ENCODE results near the gene MRPL1. TPM values are rescaled to one million over a fixed set of nuclear protein-coding genes. Genes with fewer than 3 reads are reported as not detected.
"Not testable (repeated sequence)": the region's sequence is repeated elsewhere in the genome, so short reads cannot be mapped to it uniquely, and the experiment has no call there.

Gene MRPL1
- polyA plus RNA-seq, 2 of the 4 experiments (the other 2 are of a cell fraction) = 24.6 to 62.3 TPM

DNA sequence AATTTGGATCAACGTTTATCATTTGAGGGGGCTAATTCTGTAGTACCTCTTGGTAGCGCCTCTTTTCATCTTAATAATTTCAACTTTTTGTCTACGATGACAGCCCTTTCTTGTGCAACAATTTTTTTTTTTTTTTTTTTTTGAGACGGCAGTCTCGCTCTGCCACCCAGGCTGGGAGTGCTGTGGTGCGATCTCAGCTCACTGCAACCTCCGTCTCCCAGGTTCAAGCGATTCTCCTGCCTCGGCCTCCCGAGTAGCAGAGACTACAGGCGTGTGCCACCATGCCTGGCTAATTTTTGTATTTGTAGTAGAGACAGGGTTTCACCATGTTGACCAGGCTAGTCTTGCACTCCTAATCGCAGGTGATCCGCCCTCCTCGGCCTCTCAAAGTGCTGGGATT is 711 bp downstream of the MRPL1 start:
- WGBS (ENCODE audit: missing lambda C conversion rate) = 18% methylated on average over 8 of the region's 14 CpGs
- FAIRE-seq, H3K4me1 ChIP-seq, CTCF ChIA-PET, H3K9me3 ChIP-seq: not testable (repeated sequence)
- peak overlapping the region; percentile 90 to 92 for H3K27ac ChIP-seq
- peak; percentile 10 to 15; a peak in 1 of 4 replicates for TF ChIP-seq CEBPB (IDR thresholded peaks at IDR 0.05)
- peak overlapping the region; percentile 64 for H3K4me2 ChIP-seq
- ATAC-seq (peak in 1 of 2 experiments; percentile 39; a peak in 3 of 6 replicates), DNase-seq (ENCODE audit: low read depth in 1 of 2, low spot score in 1 of 2) (peak in 1 of 2 experiments; percentile 2)
- POLR2A ChIA-PET = interaction anchor here (0.7 kb wide), 1 partner anchor 45 kb away, joined by 8 read pairs; no protein-coding TSS in a partner anchor
- H3K4me3 ChIP-seq = peak overlapping the region; percentile 75

DNA sequence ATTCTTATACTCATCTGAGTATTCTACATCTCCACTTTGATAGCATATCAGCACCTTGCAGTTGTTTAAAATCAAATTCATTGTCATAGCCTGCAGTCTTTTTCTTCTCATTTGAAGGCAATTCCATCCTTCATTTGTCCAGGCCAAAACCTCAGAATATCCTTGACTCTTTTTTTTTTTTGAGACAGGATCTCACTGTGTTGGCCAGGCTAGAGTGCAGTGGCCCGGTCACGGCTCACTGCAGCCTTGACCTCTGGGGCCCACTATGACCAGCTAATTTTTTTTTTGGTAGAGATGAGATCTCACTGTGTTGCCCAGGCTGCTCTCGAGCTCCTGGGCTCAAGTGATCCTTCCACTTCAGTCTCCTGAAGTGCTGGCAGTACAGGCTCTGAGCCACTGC is 2.6 kb downstream of the MRPL1 start:
- no peak overlapping the region for H3K4me2 ChIP-seq
- ATAC-seq (no peak), FAIRE-seq (no peak), DNase-seq (ENCODE audit: low read depth in 1 of 2, low spot score in 1 of 2) (no peak)
- ChIA-PET CTCF (interaction anchor here (0.6 kb wide), 1 partner anchor 14 kb away, joined by 3 read pairs; no protein-coding TSS in a partner anchor), POLR2A (no interaction called here)
- no peak overlapping the region for H3K27ac ChIP-seq
- H3K4me1 ChIP-seq = peaks cover 4% of the 10 kb centered on the region; the same call in 1 of the 3 replicates
- TF ChIP-seq MAFK (IDR thresholded peaks at IDR 0.05; ENCODE audit: partially characterized antibody) (no peak), HOXB5 (CRISPR knock-in tag; IDR thresholded peaks at IDR 0.05) (no peak), RAD21 (conservative IDR thresholded peaks at IDR 0.05 in 1 of 2, IDR thresholded peaks at IDR 0.05 in 1 of 2) (no peak)
- TF ChIP-seq, protein P1, sequence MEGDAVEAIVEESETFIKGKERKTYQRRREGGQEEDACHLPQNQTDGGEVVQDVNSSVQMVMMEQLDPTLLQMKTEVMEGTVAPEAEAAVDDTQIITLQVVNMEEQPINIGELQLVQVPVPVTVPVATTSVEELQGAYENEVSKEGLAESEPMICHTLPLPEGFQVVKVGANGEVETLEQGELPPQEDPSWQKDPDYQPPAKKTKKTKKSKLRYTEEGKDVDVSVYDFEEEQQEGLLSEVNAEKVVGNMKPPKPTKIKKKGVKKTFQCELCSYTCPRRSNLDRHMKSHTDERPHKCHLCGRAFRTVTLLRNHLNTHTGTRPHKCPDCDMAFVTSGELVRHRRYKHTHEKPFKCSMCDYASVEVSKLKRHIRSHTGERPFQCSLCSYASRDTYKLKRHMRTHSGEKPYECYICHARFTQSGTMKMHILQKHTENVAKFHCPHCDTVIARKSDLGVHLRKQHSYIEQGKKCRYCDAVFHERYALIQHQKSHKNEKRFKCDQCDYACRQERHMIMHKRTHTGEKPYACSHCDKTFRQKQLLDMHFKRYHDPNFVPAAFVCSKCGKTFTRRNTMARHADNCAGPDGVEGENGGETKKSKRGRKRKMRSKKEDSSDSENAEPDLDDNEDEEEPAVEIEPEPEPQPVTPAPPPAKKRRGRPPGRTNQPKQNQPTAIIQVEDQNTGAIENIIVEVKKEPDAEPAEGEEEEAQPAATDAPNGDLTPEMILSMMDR (IDR thresholded peaks at IDR 0.05) = no peak
- 90% methylated on average over 2 of the region's 3 CpGs for WGBS (ENCODE audit: missing lambda C conversion rate)
- no peak overlapping the region for H3K4me3 ChIP-seq
- H3K9me3 ChIP-seq = no peaks in the 10 kb centered on the region

DNA sequence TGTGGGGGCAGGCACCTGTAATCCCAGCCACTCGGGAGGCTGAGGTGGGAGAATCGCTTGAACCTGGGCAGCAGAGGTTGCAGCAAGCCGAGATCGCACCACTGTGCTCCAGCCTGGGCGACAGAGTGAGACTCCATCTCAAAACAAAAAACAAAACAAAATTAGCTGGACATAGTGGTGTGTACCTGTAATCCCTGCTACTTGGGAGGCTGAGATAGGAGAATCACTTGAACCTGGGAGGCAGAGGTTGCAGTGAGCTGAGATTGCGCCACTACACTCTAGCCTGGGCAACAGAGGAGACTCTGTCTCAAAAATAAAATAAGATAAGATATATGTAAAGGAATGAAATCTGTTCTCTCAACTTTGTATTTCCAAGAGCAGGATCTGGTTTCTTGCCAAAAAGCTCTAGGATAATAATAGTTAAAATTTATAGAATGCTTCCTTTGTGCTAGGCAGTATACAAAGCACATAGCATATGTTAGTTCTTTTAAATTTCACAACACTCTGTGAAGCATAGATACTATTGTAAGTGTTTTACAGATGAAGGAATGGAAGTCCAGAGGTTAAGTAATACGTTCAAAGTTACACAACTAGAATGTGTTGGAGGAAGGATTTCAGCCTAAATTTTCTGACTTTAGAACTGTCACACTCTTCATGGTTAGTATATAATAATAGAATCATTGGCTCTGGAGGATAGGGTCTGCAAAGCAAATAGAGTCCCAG is 10.3 kb downstream of the MRPL1 start:
- TF ChIP-seq RCOR1 (IDR thresholded peaks at IDR 0.05; ENCODE audit: low read depth, low read length) = no peak
- TF ChIP-seq KDM5A (IDR thresholded peaks at IDR 0.05) = no peak
- TF ChIP-seq, protein P2, sequence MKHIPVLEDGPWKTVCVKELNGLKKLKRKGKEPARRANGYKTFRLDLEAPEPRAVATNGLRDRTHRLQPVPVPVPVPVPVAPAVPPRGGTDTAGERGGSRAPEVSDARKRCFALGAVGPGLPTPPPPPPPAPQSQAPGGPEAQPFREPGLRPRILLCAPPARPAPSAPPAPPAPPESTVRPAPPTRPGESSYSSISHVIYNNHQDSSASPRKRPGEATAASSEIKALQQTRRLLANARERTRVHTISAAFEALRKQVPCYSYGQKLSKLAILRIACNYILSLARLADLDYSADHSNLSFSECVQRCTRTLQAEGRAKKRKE (CRISPR knock-in tag; IDR thresholded peaks at IDR 0.05; ENCODE audit: low read depth) = no peak
- TF ChIP-seq, protein P3, sequence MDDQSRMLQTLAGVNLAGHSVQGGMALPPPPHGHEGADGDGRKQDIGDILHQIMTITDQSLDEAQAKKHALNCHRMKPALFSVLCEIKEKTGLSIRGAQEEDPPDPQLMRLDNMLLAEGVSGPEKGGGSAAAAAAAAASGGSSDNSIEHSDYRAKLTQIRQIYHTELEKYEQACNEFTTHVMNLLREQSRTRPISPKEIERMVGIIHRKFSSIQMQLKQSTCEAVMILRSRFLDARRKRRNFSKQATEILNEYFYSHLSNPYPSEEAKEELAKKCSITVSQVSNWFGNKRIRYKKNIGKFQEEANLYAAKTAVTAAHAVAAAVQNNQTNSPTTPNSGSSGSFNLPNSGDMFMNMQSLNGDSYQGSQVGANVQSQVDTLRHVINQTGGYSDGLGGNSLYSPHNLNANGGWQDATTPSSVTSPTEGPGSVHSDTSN (IDR thresholded peaks at IDR 0.05) = no peak
- TF ChIP-seq, protein P4, sequence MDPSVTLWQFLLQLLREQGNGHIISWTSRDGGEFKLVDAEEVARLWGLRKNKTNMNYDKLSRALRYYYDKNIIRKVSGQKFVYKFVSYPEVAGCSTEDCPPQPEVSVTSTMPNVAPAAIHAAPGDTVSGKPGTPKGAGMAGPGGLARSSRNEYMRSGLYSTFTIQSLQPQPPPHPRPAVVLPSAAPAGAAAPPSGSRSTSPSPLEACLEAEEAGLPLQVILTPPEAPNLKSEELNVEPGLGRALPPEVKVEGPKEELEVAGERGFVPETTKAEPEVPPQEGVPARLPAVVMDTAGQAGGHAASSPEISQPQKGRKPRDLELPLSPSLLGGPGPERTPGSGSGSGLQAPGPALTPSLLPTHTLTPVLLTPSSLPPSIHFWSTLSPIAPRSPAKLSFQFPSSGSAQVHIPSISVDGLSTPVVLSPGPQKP (IDR thresholded peaks at IDR 0.05; ENCODE audit: low read depth, low read length) = no peak
- no peak for TF ChIP-seq PHF8 (IDR thresholded peaks at IDR 0.05; ENCODE audit: borderline replicate concordance, low read depth)
- no peak for TF ChIP-seq HOXB13 (CRISPR knock-in tag; IDR thresholded peaks at IDR 0.05; ENCODE audit: low read depth)
- no peak for TF ChIP-seq POLR2A (IDR thresholded peaks at IDR 0.05; ENCODE audit: low read length)
- no peak for TF ChIP-seq CBX2 (IDR thresholded peaks at IDR 0.05; ENCODE audit: borderline replicate concordance, low read depth)
- no peak for TF ChIP-seq ESRRA (IDR thresholded peaks at IDR 0.05; ENCODE audit: borderline replicate concordance, low read length)
- no peak for TF ChIP-seq HDAC2 (IDR thresholded peaks at IDR 0.05)
- no peak for TF ChIP-seq JUNB (IDR thresholded peaks at IDR 0.05)
- 90% methylated on average over 7 of the region's 7 CpGs for WGBS (ENCODE audit: missing lambda C conversion rate)
- Histone ChIP-seq H3K4me3 (no peak overlapping the region), H3K4me1 (no peaks in the 10 kb centered on the region), H3K4me2 (no peak overlapping the region), H3K9me3 (no peaks in the 10 kb centered on the region), H3K27ac (no peak overlapping the region)
- no peak for FAIRE-seq
- ChIA-PET CTCF (no interaction called here), POLR2A (no interaction called here)
- ATAC-seq = no peak
- DNase-seq (ENCODE audit: low read depth in 1 of 2, low spot score in 1 of 2) = no peak

All from A549 (cell line).